Natural killer cell (primary cell): ENCODE measurements around the gene CT45A7. TPM values are rescaled to one million over a fixed set of nuclear protein-coding genes. Genes with fewer than 3 reads are reported as not detected.
"Not testable (repeated sequence)": the region's sequence is repeated elsewhere in the genome, so short reads cannot be mapped to it uniquely, and the experiment has no call there.

Source experiments
- ATAC-seq, 3 donors: fragments of 150-1000 bp in 2 of 3; fragments of 200-7000 bp in 1 of 3; cut with Tn5 transposase; 1 replicate in 1 of 3; 2 replicates in 2 of 3; pipeline ENCODE4 v1.10.0; 2021; ENCODE audit warnings: mild to moderate bottlenecking in 2 of 3, moderate library complexity in 2 of 3
- DNase-seq, 2 donors: peaks; one replicate each; pipeline versions ENCODE4 v3.0.0 to v3.0.0-alpha.2; 2013 to 2021; ENCODE audit warnings: mixed read lengths in 1 of 2
- H3K27ac ChIP-seq: one replicate; pipeline ENCODE4 v1.5.1; 2013; ENCODE audit warnings: mild to moderate bottlenecking, low read length
- H3K27me3 ChIP-seq: one replicate; pipeline ENCODE4 v1.6.1; 2013; ENCODE audit warnings: low read length; ENCODE audit not compliant: control insufficient read depth, insufficient read depth
- H3K36me3 ChIP-seq: one replicate; pipeline ENCODE4 v1.6.1; 2013; ENCODE audit warnings: low read length; ENCODE audit not compliant: control insufficient read depth, insufficient read depth
- H3K4me1 ChIP-seq: one replicate; pipeline ENCODE4 v1.6.1; 2013; ENCODE audit warnings: low read length; ENCODE audit not compliant: control insufficient read depth, insufficient read depth
- H3K4me3 ChIP-seq: one replicate; pipeline ENCODE4 v1.5.1; 2013; ENCODE audit warnings: low read length
- H3K9me3 ChIP-seq: one replicate; pipeline ENCODE4 v1.6.1; 2013; ENCODE audit warnings: low read length; ENCODE audit not compliant: control insufficient read depth, insufficient read depth
- H3K27ac Mint-ChIP-seq, 2 donors: one replicate each; pipeline ENCODE4 v1.8.0; 2022; ENCODE audit warnings: mild to moderate bottlenecking in 2 of 2, mixed read lengths in 2 of 2, moderate library complexity in 1 of 2
- H3K27me3 Mint-ChIP-seq, 2 donors: one replicate each; pipeline ENCODE4 v1.8.0; 2022; ENCODE audit warnings: low read depth in 2 of 2, mixed read lengths in 2 of 2
- H3K36me3 Mint-ChIP-seq: one replicate; pipeline ENCODE4 v1.8.0; 2022; ENCODE audit warnings: mixed read lengths
- H3K4me1 Mint-ChIP-seq, 2 donors: one replicate each; pipeline ENCODE4 v1.8.0; 2022; ENCODE audit warnings: mixed read lengths in 2 of 2
- H3K4me3 Mint-ChIP-seq: one replicate; pipeline ENCODE4 v1.8.0; 2022; ENCODE audit warnings: mild to moderate bottlenecking, moderate library complexity, mixed read lengths
- H3K9me3 Mint-ChIP-seq, 2 donors: one replicate each; pipeline ENCODE4 v1.8.0; 2022; ENCODE audit warnings: mixed read lengths in 2 of 2
- WGBS: methylation state at CpG from one replicate; pipeline ENCODE4 v1.1.7; 2013; ENCODE audit warnings: missing lambda C conversion rate; ENCODE audit not compliant: insufficient coverage; 5-methylcytosine and 5-hydroxymethylcytosine counted together
- intact Hi-C: fragments of 100-400 bp; cut with micrococcal nuclease; formaldehyde crosslinking; loops from one replicate; pipeline ENCODE4 v1.14.2; 2022
- total RNA-seq, 4 donors: library from RNA; stranded (reverse); fragments of 120-200 nt in 1 of 4; gene quantifications; one replicate each; pipeline versions ENCODE4 v1.2.3 to v1.2.4, GENCODE V29; 2013 to 2022

Gene CT45A7
- not detected for total RNA-seq
- not detected for total RNA-seq (2013)

GRCh38 chrX:135837180-135837579, at the start of gene CT45A7:
Gene CT45A7, minus strand, starts transcription at chrX:135837280. Its CDS starts 3,747 bp downstream, at chrX:135833533.
- intact Hi-C loops, H3K4me3 Mint-ChIP-seq, H3K36me3 Mint-ChIP-seq, H3K4me1 ChIP-seq, H3K27ac ChIP-seq, H3K27me3 ChIP-seq, DNase-seq, H3K4me3 ChIP-seq, H3K27me3 Mint-ChIP-seq, H3K9me3 Mint-ChIP-seq, H3K27ac Mint-ChIP-seq, H3K9me3 ChIP-seq, H3K36me3 ChIP-seq, H3K4me1 Mint-ChIP-seq, ATAC-seq: not testable (repeated sequence)
- no CpG with 5 or more reads among the region's 17 CpGs for WGBS

DNA sequence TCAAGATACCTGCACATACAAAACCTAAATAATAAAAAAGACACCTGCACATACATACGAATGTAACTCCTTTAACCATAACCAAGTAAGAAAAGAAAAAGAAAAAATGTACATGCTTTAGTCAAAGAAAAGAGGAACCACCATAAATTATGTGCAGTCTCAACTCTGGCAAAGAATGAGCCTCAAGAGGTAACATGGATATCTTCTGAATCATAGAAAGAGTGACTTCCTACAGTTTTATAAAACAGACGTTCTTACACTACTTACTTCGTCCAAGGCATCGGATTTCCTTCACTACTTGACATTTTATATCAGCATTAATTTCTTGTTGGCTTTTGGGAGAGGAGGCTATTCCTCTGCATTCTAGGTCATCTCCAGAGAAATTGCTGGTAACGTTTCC, 45.7 kb upstream of the CT45A7 start:
- H3K9me3 ChIP-seq, H3K36me3 Mint-ChIP-seq, ATAC-seq, H3K27me3 ChIP-seq, H3K4me1 ChIP-seq, H3K36me3 ChIP-seq, H3K4me3 Mint-ChIP-seq, H3K27ac ChIP-seq, H3K9me3 Mint-ChIP-seq, H3K27ac Mint-ChIP-seq, H3K27me3 Mint-ChIP-seq, intact Hi-C loops, DNase-seq, H3K4me3 ChIP-seq, H3K4me1 Mint-ChIP-seq: not testable (repeated sequence)
- WGBS: no CpG with 5 or more reads among the region's 5 CpGs

- H3K27me3 Mint-ChIP-seq, H3K4me3 ChIP-seq, H3K27ac ChIP-seq, H3K4me1 Mint-ChIP-seq, H3K36me3 Mint-ChIP-seq, DNase-seq, ATAC-seq, H3K4me1 ChIP-seq, H3K9me3 ChIP-seq, H3K9me3 Mint-ChIP-seq, H3K27ac Mint-ChIP-seq, intact Hi-C loops, H3K36me3 ChIP-seq, H3K27me3 ChIP-seq, H3K4me3 Mint-ChIP-seq: not testable (repeated sequence)
- no CpG with 5 or more reads among the region's 17 CpGs for WGBS
These were observed 34.6 kb upstream of the CT45A7 start, which contains the start of gene CT45A9 for GRCh38 chrX:135871712-135872111. Gene CT45A9, minus strand, starts transcription at chrX:135871812. Its CDS starts 3,751 bp downstream, at chrX:135868061.

DNA sequence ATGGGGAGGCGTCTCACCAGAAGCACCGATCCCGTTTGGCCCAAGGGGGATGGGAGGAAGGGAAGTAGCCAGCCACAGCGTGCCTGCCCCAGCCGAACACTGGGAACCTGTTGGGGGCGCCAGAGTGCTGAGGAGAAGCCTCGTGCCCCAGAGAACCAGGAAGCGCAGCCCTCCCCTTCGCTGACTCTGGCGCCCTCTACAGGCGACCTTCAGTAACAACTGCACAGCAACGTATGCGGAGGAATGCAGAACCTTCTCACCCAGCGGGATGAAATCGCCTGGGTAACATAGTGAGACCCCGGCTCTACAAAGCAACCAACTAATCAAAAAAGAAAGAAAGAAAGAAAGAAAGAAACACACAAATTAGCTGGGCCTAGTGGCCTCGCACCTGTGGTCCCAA, 17.4 kb upstream of the CT45A7 start, which contains the start of gene CT45A8:
Gene CT45A8, minus strand, starts transcription at position 101 of the 400 bp plus-strand sequence. CDS start 3,755 bp downstream, outside the sequence.
- ATAC-seq, DNase-seq, H3K27ac Mint-ChIP-seq, H3K36me3 ChIP-seq, H3K4me3 Mint-ChIP-seq, H3K4me3 ChIP-seq, H3K27me3 Mint-ChIP-seq, H3K9me3 Mint-ChIP-seq, H3K4me1 ChIP-seq, intact Hi-C loops, H3K4me1 Mint-ChIP-seq, H3K9me3 ChIP-seq, H3K27me3 ChIP-seq, H3K36me3 Mint-ChIP-seq, H3K27ac ChIP-seq: not testable (repeated sequence)
- no CpG with 5 or more reads among the region's 17 CpGs for WGBS

GRCh38 chrX:135819912-135820311, 17.2 kb downstream of the CT45A7 start, which contains the start of gene CT45A2:
Gene CT45A2, minus strand, starts transcription at chrX:135820012. Its CDS starts 3,747 bp downstream, at chrX:135816265.
- DNase-seq, H3K27me3 Mint-ChIP-seq, H3K4me1 Mint-ChIP-seq, H3K27me3 ChIP-seq, H3K27ac Mint-ChIP-seq, ATAC-seq, H3K27ac ChIP-seq, H3K4me3 Mint-ChIP-seq, H3K4me1 ChIP-seq, H3K36me3 Mint-ChIP-seq, H3K36me3 ChIP-seq, intact Hi-C loops, H3K4me3 ChIP-seq, H3K9me3 Mint-ChIP-seq, H3K9me3 ChIP-seq: not testable (repeated sequence)
- WGBS: no CpG with 5 or more reads among the region's 17 CpGs

DNA sequence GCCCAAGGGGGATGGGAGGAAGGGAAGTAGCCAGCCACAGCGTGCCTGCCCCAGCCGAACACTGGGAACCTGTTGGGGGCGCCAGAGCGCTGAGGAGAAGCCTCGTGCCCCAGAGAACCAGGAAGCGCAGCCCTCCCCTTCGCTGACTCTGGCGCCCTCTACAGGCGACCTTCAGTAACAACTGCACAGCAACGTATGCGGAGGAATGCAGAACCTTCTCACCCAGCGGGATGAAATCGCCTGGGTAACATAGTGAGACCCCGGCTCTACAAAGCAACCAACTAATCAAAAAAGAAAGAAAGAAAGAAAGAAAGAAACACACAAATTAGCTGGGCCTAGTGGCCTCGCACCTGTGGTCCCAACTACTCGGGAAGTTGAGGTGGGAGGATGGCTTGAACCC, 34.4 kb downstream of the CT45A7 start, which contains the start of gene CT45A6:
Gene CT45A6, minus strand, starts transcription at position 101 of the 400 bp plus-strand sequence. CDS start 3,794 bp downstream, outside the sequence.
- DNase-seq, H3K27me3 ChIP-seq, H3K27me3 Mint-ChIP-seq, H3K27ac Mint-ChIP-seq, ATAC-seq, intact Hi-C loops, H3K4me3 Mint-ChIP-seq, H3K36me3 ChIP-seq, H3K27ac ChIP-seq, H3K36me3 Mint-ChIP-seq, H3K4me3 ChIP-seq, H3K9me3 ChIP-seq, H3K4me1 Mint-ChIP-seq, H3K4me1 ChIP-seq, H3K9me3 Mint-ChIP-seq: not testable (repeated sequence)
- no CpG with 5 or more reads among the region's 16 CpGs for WGBS

DNA sequence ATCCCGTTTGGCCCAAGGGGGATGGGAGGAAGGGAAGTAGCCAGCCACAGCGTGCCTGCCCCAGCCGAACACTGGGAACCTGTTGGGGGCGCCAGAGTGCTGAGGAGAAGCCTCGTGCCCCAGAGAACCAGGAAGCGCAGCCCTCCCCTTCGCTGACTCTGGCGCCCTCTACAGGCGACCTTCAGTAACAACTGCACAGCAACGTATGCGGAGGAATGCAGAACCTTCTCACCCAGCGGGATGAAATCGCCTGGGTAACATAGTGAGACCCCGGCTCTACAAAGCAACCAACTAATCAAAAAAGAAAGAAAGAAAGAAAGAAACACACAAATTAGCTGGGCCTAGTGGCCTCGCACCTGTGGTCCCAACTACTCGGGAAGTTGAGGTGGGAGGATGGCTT, 51.7 kb downstream of the CT45A7 start, which contains the start of gene CT45A5:
Gene CT45A5, minus strand, starts transcription at position 101 of the 400 bp plus-strand sequence. CDS start 3,774 bp downstream, outside the sequence.
- H3K9me3 Mint-ChIP-seq, H3K9me3 ChIP-seq, H3K27ac Mint-ChIP-seq, H3K4me3 ChIP-seq, H3K27me3 ChIP-seq, H3K27me3 Mint-ChIP-seq, H3K27ac ChIP-seq, H3K4me1 ChIP-seq, H3K36me3 Mint-ChIP-seq, DNase-seq, H3K4me3 Mint-ChIP-seq, ATAC-seq, H3K4me1 Mint-ChIP-seq, intact Hi-C loops, H3K36me3 ChIP-seq: not testable (repeated sequence)
- no CpG with 5 or more reads among the region's 16 CpGs for WGBS
